B cell (primary cell): ENCODE data around the gene AAR2.

Experiments used
- EZH2 ChIP-seq: IDR thresholded peaks from 2 replicates; pipeline ENCODE4 v1.6.1; 2012; ENCODE audit warnings: borderline replicate concordance, low read depth, mild to moderate bottlenecking, moderate library complexity, low read length; ENCODE audit not compliant: insufficient read depth, poor library complexity, severe bottlenecking
- TF ChIP-seq, protein P1 (sequence below): fragments of 200-600 bp; IDR thresholded peaks from one replicate; pipeline ENCODE4 v1.8.0; 2022; ENCODE audit warnings: antibody characterized with exemption, mild to moderate bottlenecking

DNA sequence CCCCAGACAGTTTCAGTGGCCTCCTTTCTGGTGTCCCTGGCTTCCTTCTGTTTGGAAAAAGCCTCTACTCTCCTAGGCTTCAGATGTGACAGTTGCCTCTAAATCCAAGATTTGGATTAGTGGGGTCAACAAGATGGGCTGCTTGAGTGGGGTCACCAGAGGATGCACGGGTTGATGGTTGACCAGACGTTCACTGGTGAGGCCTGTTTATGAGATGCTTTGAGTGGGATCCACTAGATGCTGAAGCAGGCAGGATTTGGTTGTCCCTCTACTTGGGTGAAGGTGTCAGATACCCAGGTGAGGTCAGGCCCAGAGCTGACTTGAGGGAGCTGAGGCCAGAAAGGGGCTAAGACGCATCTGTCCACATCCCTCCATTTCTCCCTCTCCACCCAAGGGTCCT, 61.8 kb downstream of the AAR2 start:
- TF ChIP-seq, protein P1, sequence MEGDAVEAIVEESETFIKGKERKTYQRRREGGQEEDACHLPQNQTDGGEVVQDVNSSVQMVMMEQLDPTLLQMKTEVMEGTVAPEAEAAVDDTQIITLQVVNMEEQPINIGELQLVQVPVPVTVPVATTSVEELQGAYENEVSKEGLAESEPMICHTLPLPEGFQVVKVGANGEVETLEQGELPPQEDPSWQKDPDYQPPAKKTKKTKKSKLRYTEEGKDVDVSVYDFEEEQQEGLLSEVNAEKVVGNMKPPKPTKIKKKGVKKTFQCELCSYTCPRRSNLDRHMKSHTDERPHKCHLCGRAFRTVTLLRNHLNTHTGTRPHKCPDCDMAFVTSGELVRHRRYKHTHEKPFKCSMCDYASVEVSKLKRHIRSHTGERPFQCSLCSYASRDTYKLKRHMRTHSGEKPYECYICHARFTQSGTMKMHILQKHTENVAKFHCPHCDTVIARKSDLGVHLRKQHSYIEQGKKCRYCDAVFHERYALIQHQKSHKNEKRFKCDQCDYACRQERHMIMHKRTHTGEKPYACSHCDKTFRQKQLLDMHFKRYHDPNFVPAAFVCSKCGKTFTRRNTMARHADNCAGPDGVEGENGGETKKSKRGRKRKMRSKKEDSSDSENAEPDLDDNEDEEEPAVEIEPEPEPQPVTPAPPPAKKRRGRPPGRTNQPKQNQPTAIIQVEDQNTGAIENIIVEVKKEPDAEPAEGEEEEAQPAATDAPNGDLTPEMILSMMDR, result no peak
- no peak for TF ChIP-seq EZH2
